ENCODE measurements around the gene MOK.

Gene MOK

GRCh38 chr14:102222009-102222575, 82.9 kb downstream of the MOK start:
- no peak for DNase-seq

GRCh38 chr14:102221026-102221425, 83.9 kb downstream of the MOK start:
- no peak for DNase-seq

- no peak for DNase-seq
These were observed 84.9 kb downstream of the MOK start for GRCh38 chr14:102220031-102220430.

GRCh38 chr14:102219316-102219715, 85.6 kb downstream of the MOK start:
- DNase-seq: no peak

- no peak for DNase-seq
These were observed 86.3 kb downstream of the MOK start for GRCh38 chr14:102218688-102219087.

GRCh38 chr14:102217987-102218421, 87.0 kb downstream of the MOK start:
- no peak for DNase-seq

- DNase-seq: no peak
These were observed 87.6 kb downstream of the MOK start for GRCh38 chr14:102217399-102217798.

- DNase-seq: no peak
These were observed 89.3 kb downstream of the MOK start for GRCh38 chr14:102215576-102216250.

GRCh38 chr14:102215071-102215470, 89.9 kb downstream of the MOK start:
- no peak for DNase-seq

- no peak for DNase-seq
These were observed 90.8 kb downstream of the MOK start for GRCh38 chr14:102213984-102214658.

- no peak for DNase-seq
These were observed 91.5 kb downstream of the MOK start for GRCh38 chr14:102213470-102213869.

GRCh38 chr14:102212845-102213244, 92.1 kb downstream of the MOK start:
- DNase-seq: no peak

GRCh38 chr14:102212356-102212755, 92.6 kb downstream of the MOK start:
- no peak for DNase-seq

- no peak for DNase-seq
These were observed 93.7 kb downstream of the MOK start for GRCh38 chr14:102211240-102211639.

- DNase-seq: no peak
These were observed 94.4 kb downstream of the MOK start for GRCh38 chr14:102210421-102211042.

- no peak for DNase-seq
These were observed 95.6 kb downstream of the MOK start for GRCh38 chr14:102209224-102209966.

GRCh38 chr14:102208741-102209140, 96.2 kb downstream of the MOK start:
- no peak for DNase-seq

GRCh38 chr14:102207831-102208365, 97.1 kb downstream of the MOK start:
- DNase-seq: no peak

- no peak for DNase-seq
These were observed 98.0 kb downstream of the MOK start for GRCh38 chr14:102206918-102207317.

GRCh38 chr14:102205560-102205959, 99.4 kb downstream of the MOK start:
- DNase-seq: no peak

GRCh38 chr14:102203382-102203781, 101.6 kb downstream of the MOK start:
- no peak for DNase-seq

- DNase-seq: no peak
These were observed 102.0 kb downstream of the MOK start for GRCh38 chr14:102202944-102203343.

GRCh38 chr14:102201776-102202175, 103.2 kb downstream of the MOK start:
- DNase-seq: no peak

Data from KG1 (cell line).